Measurements from ENCODE around the gene MMEL1.
"Not testable (repeated sequence)": the region's sequence is repeated elsewhere in the genome, so short reads cannot be mapped to it uniquely, and the experiment has no call there.

The MMEL1 gene

DNA sequence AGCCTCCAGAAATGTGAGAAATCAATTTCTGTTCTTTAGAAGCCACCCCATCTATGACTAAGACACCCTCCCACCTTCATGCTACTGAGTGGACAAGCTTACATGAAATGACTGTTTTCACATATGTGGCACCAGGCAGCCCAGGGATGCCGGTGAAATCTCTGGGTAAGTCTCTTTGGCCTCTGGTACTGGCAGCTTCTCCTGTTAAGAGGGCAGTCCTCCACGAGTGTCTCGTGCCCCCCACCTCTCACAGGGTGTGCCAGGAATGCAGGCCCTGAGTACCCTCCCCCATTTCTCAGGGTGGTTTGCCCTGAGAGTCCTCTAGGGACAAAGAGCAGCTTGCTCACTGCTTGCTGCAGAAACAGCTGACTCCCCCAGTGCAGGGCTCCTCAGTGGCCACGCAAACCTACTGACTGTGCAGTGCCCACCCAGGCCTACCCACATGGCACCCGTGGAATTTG lies 49.5 kb downstream of the MMEL1 start:
- Histone ChIP-seq H3K36me3 (no peaks in the 10 kb centered on the region), H3K9me3 (no peaks in the 10 kb centered on the region), H3K27ac (peak overlapping the region; percentile 100), H3K4me3 (ENCODE audit: low read depth in 1 of 2, low read length in 1 of 2) (no peak overlapping the region), H3K27me3 (peaks cover 42% of the 10 kb centered on the region), H3K4me1 (ENCODE audit: control insufficient read depth in 1 of 2, insufficient read depth in 1 of 2, low read depth in 1 of 2, low read length in 1 of 2) (peaks cover 46 to 47% of the 10 kb centered on the region in 2 experiments)
- TF ChIP-seq, protein P1, sequence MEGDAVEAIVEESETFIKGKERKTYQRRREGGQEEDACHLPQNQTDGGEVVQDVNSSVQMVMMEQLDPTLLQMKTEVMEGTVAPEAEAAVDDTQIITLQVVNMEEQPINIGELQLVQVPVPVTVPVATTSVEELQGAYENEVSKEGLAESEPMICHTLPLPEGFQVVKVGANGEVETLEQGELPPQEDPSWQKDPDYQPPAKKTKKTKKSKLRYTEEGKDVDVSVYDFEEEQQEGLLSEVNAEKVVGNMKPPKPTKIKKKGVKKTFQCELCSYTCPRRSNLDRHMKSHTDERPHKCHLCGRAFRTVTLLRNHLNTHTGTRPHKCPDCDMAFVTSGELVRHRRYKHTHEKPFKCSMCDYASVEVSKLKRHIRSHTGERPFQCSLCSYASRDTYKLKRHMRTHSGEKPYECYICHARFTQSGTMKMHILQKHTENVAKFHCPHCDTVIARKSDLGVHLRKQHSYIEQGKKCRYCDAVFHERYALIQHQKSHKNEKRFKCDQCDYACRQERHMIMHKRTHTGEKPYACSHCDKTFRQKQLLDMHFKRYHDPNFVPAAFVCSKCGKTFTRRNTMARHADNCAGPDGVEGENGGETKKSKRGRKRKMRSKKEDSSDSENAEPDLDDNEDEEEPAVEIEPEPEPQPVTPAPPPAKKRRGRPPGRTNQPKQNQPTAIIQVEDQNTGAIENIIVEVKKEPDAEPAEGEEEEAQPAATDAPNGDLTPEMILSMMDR (IDR thresholded peaks at IDR 0.05), result no peak

DNA sequence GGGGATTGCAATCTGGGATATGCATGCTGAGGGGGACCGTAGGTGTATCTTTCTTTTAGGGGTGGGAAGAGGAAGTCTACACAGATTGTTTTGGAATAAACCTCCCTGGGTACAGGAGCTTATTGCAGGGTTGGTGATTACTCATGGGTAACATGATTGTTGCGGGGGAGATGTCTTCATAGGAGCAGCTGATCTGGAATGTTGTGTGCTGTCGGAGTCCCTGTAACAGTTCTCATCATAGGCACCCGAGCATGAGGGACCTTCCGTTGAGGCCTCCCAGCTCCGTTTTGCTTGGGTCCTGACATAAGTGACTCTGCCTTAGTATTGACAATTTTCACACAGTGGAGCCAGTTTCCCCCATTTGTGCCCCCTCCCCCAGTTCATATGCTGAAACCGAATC lies 50.4 kb downstream of the MMEL1 start:
- Histone ChIP-seq H3K9me3 (no peaks in the 10 kb centered on the region), H3K27me3 (peaks cover 32% of the 10 kb centered on the region), H3K27ac (no peak overlapping the region), H3K4me3 (ENCODE audit: low read depth in 1 of 2, low read length in 1 of 2) (no peak overlapping the region), H3K36me3 (no peaks in the 10 kb centered on the region), H3K4me1 (ENCODE audit: control insufficient read depth in 1 of 2, insufficient read depth in 1 of 2, low read depth in 1 of 2, low read length in 1 of 2) (peaks cover 51 to 54% of the 10 kb centered on the region in 2 experiments)
- TF ChIP-seq, protein P1 (IDR thresholded peaks at IDR 0.05), result no peak

DNA sequence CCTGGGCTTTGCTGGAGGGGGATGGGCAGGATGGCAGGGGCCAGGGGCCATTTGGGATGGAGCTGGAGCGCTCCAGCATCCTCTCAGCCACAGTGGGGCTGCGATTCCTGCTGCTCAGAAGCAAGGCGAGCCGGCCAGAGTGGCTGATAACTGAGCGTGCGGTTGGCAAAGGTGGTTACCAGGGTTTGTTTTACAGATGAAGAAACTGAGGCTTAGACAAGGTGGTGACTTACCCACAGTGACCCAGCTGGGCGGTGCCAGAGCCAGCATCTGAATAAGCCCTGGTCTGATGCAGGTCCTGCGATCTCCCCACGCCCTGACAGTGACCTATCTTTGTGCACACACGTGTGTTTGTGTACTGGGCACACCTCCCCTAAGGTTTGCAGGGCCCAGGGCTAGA lies 52.1 kb downstream of the MMEL1 start:
- H3K4me3 ChIP-seq (ENCODE audit: low read depth in 1 of 2, low read length in 1 of 2), result no peak overlapping the region
- H3K4me1 ChIP-seq (ENCODE audit: control insufficient read depth in 1 of 2, insufficient read depth in 1 of 2, low read depth in 1 of 2, low read length in 1 of 2), result peaks cover 57 to 65% of the 10 kb centered on the region in 2 experiments
- H3K36me3 ChIP-seq, result no peaks in the 10 kb centered on the region
- H3K9me3 ChIP-seq, result no peaks in the 10 kb centered on the region
- peaks cover 22% of the 10 kb centered on the region for H3K27me3 ChIP-seq
- TF ChIP-seq, protein P1 (IDR thresholded peaks at IDR 0.05), result no peak
- H3K27ac ChIP-seq, result no peak overlapping the region

DNA sequence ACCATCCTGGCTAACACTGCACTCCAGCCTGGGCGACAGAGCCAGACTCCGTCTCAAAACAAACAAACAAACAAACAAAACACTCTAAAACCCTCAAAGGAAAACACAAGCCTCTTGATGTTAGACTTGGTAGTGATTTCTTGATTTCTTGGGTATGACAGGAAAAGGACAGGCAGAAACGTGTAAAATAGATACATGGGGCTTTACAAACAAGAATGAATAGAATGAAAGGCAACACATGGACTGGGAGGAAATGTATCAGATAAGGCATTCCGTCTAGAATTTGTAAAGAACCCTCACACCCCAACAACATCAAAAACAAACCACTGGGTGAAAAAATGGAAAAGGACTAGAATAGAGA lies 54.1 kb downstream of the MMEL1 start:
- TF ChIP-seq, protein P1 (IDR thresholded peaks at IDR 0.05), result peak; percentile 4
- Histone ChIP-seq H3K4me1 (ENCODE audit: control insufficient read depth in 1 of 2, insufficient read depth in 1 of 2, low read depth in 1 of 2, low read length in 1 of 2) (peaks cover 40 to 49% of the 10 kb centered on the region in 2 experiments), H3K4me3 (ENCODE audit: low read depth in 1 of 2, low read length in 1 of 2) (peak overlapping the region; percentile 56 to 58), H3K27ac (peak overlapping the region; percentile 98), H3K27me3 (peaks cover 22% of the 10 kb centered on the region), H3K9me3 (no peaks in the 10 kb centered on the region), H3K36me3 (no peaks in the 10 kb centered on the region)

DNA sequence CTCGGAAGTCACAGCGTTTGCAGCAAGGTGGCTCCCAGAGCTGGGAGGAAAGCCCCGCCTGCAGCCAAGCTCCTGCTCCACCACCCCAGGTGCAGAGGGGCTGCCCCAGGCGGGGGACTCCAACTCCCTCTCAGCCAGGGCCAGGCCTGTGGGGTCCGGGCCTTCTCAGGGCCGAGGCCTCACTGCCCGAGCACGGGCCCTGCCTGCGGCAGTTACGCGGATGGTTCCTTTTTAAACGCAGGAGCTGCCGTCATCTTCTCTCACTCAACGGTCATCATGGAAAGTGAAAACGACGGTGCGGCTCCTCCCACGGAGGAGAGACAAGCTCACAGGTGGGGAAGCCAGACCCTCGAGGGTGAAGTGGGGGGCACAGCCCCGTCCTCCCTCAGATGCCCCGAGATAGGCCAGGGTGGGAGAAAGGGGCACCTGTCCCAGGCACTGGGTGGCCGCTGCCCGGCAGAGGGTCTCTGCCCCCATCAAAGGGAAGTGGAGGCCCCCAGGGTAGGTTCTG lies 55.2 kb downstream of the MMEL1 start:
- Histone ChIP-seq H3K4me1 (ENCODE audit: control insufficient read depth in 1 of 2, insufficient read depth in 1 of 2, low read depth in 1 of 2, low read length in 1 of 2) (peaks cover 35 to 43% of the 10 kb centered on the region in 2 experiments), H3K27ac (peak overlapping the region; percentile 98), H3K27me3 (peaks cover 21% of the 10 kb centered on the region), H3K4me3 (ENCODE audit: low read depth in 1 of 2, low read length in 1 of 2) (peak overlapping the region; percentile 56 to 58)
- H3K9me3 ChIP-seq, H3K36me3 ChIP-seq: not testable (repeated sequence)

DNA sequence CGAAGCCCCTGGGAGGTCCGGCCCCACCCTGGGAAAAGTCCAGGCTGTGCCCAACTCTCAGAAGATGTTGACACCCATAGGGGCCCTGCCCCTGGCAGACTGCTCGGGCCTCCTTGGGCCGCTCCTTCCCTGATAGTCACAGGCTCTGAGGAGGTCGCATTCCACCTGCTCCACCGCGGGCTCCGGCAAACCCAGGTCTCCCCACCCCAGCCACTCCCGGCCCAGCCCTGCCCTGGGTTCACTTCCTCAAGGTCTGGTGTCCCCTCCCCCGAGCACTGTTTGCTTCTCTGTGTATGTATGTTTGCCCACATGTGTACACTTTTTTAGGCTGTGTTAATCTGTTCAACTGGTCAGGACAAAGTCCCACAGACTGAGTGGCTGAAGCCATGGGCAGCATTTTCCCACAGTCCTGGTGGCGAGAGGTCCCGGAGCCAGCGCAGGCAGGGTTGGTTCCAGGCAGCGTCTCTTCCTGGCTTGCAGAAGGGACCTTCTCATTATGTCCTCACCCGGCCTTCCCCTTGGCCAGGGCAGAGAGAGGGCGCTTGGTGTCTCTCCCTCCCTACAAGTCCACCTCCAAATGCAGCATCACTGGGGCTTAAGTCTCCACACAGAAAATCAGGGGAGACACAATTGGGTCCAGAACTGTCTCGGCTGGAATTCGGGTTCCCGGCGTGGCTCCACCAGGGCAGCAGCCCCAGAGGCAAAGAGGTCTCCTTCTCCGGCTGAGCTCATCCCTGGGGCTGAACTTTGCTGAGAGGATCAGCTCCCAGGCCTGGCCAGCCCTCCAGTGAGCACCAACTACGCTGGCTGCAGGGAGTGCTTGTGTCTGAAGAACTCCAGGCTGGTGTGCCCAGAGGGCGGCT lies 56.8 kb downstream of the MMEL1 start:
- Histone ChIP-seq H3K4me1 (ENCODE audit: control insufficient read depth in 1 of 2, insufficient read depth in 1 of 2, low read depth in 1 of 2, low read length in 1 of 2) (peaks cover 35 to 38% of the 10 kb centered on the region in 2 experiments), H3K27me3 (peaks cover 6% of the 10 kb centered on the region), H3K27ac (peak overlapping the region; percentile 98), H3K4me3 (ENCODE audit: low read depth in 1 of 2, low read length in 1 of 2) (peak overlapping the region in 1 of 2 experiments; percentile 15), H3K9me3 (no peaks in the 10 kb centered on the region), H3K36me3 (no peaks in the 10 kb centered on the region)
- TF ChIP-seq, protein P1 (IDR thresholded peaks at IDR 0.05), result no peak

Measured in neutrophil (primary cell).